ENCODE results near the gene SMAD2. TPM values are rescaled to one million over a fixed set of nuclear protein-coding genes. Genes with fewer than 3 reads are reported as not detected.

The SMAD2 gene
- total RNA-seq, 4 donors from 2014 or later = 47.4 to 116 (median 72.2) TPM

DNA sequence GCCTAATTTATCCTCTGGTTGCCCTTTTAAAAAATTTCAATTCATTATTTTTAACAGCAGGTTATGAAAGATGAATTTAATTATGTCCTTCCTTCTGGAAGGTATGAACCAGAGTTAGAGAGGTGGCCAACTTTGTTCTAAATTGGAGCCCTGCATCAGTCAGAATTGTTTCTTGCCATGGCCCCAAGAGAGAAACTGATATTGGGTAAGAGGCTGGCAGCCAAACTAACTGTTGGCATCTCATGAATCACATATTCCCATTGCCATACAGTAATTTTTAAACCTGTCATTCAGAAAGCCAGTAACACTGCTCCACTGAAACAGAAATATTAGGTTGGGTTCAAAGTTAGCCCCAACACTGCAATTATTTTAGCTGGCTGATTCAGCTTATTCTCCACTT is 67.4 kb downstream of the SMAD2 start:
- TF ChIP-seq, protein P1, sequence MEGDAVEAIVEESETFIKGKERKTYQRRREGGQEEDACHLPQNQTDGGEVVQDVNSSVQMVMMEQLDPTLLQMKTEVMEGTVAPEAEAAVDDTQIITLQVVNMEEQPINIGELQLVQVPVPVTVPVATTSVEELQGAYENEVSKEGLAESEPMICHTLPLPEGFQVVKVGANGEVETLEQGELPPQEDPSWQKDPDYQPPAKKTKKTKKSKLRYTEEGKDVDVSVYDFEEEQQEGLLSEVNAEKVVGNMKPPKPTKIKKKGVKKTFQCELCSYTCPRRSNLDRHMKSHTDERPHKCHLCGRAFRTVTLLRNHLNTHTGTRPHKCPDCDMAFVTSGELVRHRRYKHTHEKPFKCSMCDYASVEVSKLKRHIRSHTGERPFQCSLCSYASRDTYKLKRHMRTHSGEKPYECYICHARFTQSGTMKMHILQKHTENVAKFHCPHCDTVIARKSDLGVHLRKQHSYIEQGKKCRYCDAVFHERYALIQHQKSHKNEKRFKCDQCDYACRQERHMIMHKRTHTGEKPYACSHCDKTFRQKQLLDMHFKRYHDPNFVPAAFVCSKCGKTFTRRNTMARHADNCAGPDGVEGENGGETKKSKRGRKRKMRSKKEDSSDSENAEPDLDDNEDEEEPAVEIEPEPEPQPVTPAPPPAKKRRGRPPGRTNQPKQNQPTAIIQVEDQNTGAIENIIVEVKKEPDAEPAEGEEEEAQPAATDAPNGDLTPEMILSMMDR (IDR thresholded peaks at IDR 0.05) = no peak
- no peak for DNase-seq (ENCODE audit: low spot score)
- ATAC-seq (ENCODE audit: low FRiP score) = no peak

DNA sequence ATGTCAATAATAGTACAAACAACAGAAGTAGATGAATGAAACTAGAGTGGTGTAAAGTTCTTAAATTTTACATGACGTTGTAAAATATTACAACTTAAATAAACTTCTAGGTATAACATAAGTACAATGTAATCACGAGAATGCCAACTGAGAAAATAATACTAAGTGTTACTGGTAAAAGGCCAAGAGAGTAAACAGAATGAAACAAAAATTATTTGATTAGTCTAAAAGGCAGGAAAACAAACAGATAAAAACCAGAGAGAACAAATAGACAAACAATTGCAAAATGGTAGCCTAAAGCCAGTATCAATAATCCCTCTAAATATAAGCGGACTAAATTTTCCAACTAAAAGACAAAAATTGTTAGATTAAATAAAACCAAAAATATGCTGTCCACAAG is 71.9 kb downstream of the SMAD2 start:
- no peak for ATAC-seq (ENCODE audit: low FRiP score)
- no peak for DNase-seq (ENCODE audit: low spot score)
- TF ChIP-seq, protein P1 (IDR thresholded peaks at IDR 0.05) = no peak

DNA sequence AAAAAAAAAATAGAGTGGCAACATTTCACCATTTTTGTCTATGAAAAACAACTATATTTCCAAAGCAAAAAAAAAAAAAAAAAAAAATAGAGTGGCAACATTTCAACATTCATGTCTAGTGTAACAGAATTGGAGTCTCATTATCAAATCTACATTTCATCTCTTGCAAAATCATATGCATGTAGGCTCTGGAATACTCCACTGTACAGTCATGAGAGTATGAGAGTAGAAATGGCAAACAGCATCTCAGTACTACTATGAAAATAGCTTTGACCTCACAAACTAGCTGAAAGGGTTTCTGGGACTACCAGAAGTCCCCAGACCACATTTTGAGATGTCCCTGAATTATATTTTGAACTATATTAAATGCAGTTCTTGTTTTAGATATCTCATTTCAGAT is 82.8 kb downstream of the SMAD2 start:
- DNase-seq (ENCODE audit: low spot score) (no peak), ATAC-seq (ENCODE audit: low FRiP score) (no peak)
- TF ChIP-seq, protein P1 (IDR thresholded peaks at IDR 0.05) = no peak

DNA sequence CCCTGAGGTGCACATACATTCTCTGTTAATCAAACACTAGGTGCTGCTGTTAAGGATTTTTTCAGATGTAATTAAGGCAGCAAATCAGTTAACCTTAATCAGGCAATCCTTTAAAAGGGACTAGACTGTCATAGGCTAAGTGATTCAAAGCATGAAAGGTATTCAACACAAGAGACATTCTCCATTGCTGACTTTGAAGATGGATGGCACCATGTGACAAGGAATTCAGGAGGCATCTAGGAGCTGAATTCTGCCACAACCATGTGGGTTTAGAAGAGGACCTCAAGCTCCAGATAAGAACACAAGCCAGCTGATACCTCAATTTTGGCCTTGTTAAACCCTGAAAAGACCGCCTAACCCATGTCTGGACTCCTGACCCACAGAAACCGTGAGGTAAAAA is 84.0 kb downstream of the SMAD2 start:
- DNase-seq (ENCODE audit: low spot score) (no peak), ATAC-seq (ENCODE audit: low FRiP score) (no peak)
- TF ChIP-seq, protein P1 (IDR thresholded peaks at IDR 0.05) = no peak

- TF ChIP-seq, protein P1 (IDR thresholded peaks at IDR 0.05) = no peak
- DNase-seq (ENCODE audit: low spot score) (no peak), ATAC-seq (ENCODE audit: low FRiP score) (no peak)
These were observed 85.5 kb downstream of the SMAD2 start for GRCh38 chr18:47844828-47845498.

DNA sequence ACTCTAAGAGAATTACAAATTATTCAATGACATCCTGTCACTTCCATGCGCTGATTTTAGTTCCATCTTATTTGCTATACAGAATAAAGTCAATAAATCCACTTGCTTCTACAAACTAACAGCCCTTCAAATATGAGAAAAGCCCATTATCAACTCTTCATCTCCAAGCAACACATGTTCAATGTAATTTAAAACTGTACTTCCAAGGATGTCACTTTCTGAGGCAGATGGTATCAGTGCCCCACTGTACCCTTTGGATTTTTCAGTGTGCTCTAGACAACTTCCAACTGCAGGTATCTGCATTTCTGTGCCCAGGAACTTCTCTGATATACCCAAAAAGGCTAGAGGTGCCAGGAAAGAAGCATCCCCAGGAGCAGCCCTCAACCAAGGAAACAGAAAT is 87.6 kb downstream of the SMAD2 start:
- TF ChIP-seq, protein P1 (IDR thresholded peaks at IDR 0.05) = no peak
- ATAC-seq (ENCODE audit: low FRiP score) (no peak), DNase-seq (ENCODE audit: low spot score) (no peak)

DNA sequence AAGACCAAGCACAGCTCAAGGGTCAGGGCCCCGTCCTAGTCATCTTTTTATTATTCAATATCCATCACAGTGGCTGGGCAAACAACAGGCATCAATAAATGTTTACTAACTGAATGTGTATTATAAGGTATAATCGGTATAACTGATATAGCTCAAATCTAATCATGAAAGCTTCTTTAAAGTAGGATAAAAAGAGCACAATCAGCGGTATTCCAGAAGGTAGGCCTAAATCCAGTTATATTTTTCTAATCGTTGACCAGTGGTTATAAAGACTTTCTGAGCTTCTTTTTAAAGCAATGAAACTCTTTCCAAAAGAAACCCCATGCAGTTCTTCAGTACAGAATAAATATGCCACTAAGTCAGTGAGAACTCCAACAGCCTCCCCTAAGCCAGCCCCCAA is 92.1 kb downstream of the SMAD2 start:
- ATAC-seq (ENCODE audit: low FRiP score) (no peak), DNase-seq (ENCODE audit: low spot score) (no peak)
- TF ChIP-seq, protein P1 (IDR thresholded peaks at IDR 0.05) = no peak

Data from omental fat pad (tissue), 4 donors.